Stimulated activated naive CD4-positive, alpha-beta T cell treated with Interleukin-2 at 50 U/mL for 16 hours (primary cell): ENCODE measurements around the gene RTL5.

Source experiments
- DNase-seq: peaks from one replicate; lab custom pipeline; 2025; lab: John Stamatoyannopoulos, UW

RTL5 gene

GRCh38 chrX:72129661-72130060 lies 2.1 kb downstream of the RTL5 start:
- no peak for DNase-seq

GRCh38 chrX:72128881-72129280 lies 2.8 kb downstream of the RTL5 start:
- no peak for DNase-seq

- DNase-seq = no peak
Observed at GRCh38 chrX:72128183-72128834, 3.4 kb downstream of the RTL5 start.

DNA sequence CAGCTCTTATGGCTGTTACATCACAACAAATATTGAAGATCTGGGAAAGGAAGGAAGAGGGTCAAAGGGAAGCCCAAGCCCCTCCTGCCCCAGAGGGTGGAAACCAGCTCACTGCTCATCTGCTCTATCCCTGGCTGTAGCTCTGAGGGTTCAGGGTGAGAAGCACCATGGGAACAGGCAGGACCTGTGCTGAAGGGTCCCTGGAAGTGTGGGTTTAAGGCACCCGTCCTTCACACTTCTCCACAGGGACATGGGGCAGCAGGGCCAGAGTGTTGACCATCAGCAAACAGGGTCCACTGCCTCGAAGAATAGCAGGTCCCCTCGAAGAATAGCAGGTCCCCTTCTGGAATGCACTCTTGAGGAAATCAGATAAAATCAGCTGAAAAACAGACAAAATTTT lies 4.4 kb downstream of the RTL5 start:
- DNase-seq = no peak

- peak; percentile 72 for DNase-seq
Observed at GRCh38 chrX:72126539-72127140, 5.1 kb downstream of the RTL5 start.

- DNase-seq = no peak
Observed at GRCh38 chrX:72126048-72126415, 5.7 kb downstream of the RTL5 start.

GRCh38 chrX:72125331-72126047 lies 6.2 kb downstream of the RTL5 start:
- DNase-seq = no peak

- no peak for DNase-seq
Observed at GRCh38 chrX:72124540-72125201, 7.0 kb downstream of the RTL5 start.

DNA sequence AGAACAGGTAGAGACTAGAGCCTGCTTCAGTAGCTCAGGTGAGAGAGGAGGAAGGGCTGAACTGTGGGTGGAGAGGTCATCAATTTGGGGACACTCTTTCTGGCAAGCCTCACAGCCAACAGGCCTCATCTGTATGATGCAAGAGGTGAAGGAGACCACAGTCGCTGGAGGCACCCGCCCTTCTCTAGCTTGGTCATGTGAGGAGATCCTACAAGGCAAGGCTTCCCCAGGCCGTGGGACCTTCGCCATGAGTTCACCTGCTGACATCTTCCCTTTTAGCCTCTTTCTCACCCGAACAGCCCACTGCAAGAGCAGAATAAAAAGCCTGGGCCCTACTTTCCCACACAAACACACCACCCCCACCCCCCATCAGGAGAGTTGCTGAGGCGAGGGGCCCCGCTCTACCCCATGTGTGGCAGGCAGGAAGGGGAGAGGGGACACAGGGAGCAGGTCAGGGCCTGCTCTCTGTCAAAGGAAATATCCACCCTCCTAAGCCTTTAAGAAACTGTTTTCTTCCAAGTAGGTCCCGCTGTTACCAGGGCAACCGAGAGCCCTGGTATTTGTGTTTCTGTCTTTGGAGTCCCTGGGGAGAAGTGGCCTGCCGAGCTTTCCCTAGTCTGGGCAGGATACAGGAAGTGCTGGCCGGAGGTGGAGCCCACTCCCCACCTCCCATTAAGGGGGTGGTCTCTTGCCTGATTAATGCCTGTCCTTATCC lies 8.1 kb downstream of the RTL5 start:
- no peak for DNase-seq

DNA sequence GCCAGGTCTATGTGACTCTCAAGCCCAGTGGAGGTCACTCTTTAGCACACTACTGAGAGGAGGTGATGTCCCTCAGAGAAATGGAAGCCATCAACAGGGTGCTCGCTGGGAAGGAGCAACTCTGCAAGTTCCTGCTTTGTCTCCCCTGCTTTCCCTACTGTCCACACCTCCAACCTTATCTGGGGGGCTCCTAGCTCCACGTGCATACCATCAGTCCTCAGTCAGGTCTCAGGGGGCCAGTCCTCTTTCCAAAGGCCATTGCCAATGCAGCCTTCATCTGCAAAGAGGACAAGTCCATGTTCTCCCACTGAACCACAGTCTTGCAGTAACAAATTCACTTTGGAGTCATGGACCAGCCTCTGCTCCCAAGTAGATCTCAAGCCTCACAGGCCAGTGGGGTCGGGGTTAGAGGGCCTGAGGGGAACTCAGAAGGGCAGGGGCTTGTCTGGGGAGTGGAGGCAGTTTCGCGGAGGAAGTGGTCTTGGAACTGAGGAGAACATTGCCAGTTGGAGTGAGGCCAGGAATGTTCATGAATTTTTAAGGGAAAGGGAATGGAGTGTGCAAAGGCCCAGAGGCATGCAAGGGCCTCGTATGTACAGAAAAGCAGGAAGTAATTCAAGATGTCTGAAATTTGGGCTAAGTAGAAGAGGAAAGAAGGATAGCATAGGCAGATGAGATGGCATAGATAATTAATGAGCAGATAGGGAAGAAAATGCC lies 8.9 kb downstream of the RTL5 start:
- DNase-seq = no peak

DNA sequence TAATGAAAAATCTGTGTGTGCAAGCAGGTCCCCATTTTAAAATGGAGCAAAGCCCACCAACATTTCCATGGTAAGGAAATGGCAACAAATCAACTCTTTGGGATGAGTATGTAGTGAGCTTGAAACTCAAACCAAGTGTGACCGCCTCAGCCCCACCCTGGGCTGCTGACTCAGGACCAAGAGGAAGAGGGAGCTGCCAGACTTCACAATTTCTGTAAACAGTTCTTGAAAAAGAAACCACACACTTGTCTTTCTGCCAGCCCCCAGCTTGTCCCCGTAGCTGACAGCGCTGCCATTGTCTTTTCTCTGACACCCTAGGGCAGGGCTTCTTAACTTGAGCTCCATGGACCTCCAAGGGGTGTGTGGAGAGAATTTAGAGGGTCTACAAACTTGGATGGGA lies 10.3 kb downstream of the RTL5 start:
- peak; percentile 37 for DNase-seq

GRCh38 chrX:72120837-72121236 lies 10.9 kb downstream of the RTL5 start:
- no peak for DNase-seq

GRCh38 chrX:72117636-72118210 lies 14.0 kb downstream of the RTL5 start:
- DNase-seq = no peak

- no peak for DNase-seq
Observed at GRCh38 chrX:72115380-72115779, 16.3 kb downstream of the RTL5 start.

GRCh38 chrX:72114807-72115206 lies 16.9 kb downstream of the RTL5 start:
- no peak for DNase-seq

- DNase-seq = no peak
Observed at GRCh38 chrX:72114306-72114705, 17.4 kb downstream of the RTL5 start.

GRCh38 chrX:72113461-72113860 lies 18.3 kb downstream of the RTL5 start:
- DNase-seq = no peak

- no peak for DNase-seq
Observed at GRCh38 chrX:72110876-72111708, 20.6 kb downstream of the RTL5 start.

DNA sequence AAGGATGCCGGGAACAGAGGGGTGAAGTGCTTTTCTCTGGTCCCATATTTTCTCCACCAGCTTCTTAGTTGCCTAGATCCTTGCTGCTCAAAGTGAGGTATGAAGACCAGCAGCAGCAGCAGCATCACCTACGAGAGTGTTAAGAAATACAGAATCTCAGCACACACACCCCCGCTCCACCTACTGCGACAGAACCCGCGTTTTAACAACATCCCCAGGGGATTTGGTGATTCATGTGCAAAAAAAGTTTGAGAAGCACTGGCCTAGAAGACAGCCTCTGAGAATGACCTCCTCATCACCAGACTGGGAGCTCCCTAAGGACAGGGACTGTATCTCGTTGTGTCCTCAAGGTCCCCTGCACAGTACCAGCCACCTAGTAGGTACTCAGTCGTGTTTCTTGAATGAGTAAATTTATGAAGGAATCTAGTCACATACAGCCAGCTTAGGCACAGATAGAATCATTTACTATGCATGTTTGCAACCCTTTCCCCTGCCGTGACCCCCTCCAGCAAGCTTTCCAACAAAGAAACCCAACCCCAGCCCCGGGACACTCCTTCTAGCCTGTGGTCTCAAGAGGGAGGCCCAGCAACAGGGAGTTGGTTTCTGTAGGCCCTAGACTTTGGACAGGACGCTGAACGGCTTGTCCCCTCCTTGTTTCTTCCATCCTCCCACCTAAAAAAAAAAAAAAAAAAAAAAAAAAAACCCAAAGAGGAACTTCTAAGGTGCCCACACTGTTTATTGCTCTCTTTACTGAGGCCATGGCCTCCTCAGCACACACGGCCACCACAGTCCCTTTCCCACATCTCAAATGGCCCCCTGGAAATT lies 21.5 kb downstream of the RTL5 start:
- DNase-seq = no peak
